SU-DHL-6 (cell line): ENCODE measurements around the gene ACTRT3.
A peak's percentile ranks its signal among the peaks of the same experiment; 100 is the strongest.

Source experiments
- H2AFZ ChIP-seq: fragments of 200-600 bp; sonication (generic); 2 replicates; pipeline ENCODE4 v1.6.1; 2014; ENCODE audit warnings: low read depth, mild to moderate bottlenecking, moderate library complexity, mixed read lengths, antibody characterized with exemption, low read length; ENCODE audit not compliant: severe bottlenecking
- H3F3A ChIP-seq: fragments of 200-600 bp; shearing (Covaris generic); 2 replicates; pipeline ENCODE4 v1.6.0; 2016; ENCODE audit warnings: antibody characterized with exemption, mild to moderate bottlenecking; ENCODE audit not compliant: insufficient read depth
- H3K27ac ChIP-seq: fragments of 200-600 bp; sonication (generic); 2 replicates; pipeline ENCODE4 v1.5.1; 2016; ENCODE audit warnings: low read depth, mild to moderate bottlenecking, low read length, moderate library complexity, mixed read lengths
- H3K27me3 ChIP-seq: fragments of 200-600 bp; sonication (generic), shearing (Covaris generic); 2 replicates; pipeline ENCODE4 v1.6.0; 2014; ENCODE audit warnings: mild to moderate bottlenecking, low read length
- H3K36me3 ChIP-seq: fragments of 200-600 bp; sonication (generic); 2 replicates; pipeline ENCODE4 v1.6.1; 2014; ENCODE audit warnings: mild to moderate bottlenecking, low read length, mixed read lengths
- H3K4me2 ChIP-seq: fragments of 300-600, 200-600 bp; shearing (Covaris generic), sonication (generic); 2 replicates; pipeline ENCODE4 v1.6.0; 2014; ENCODE audit warnings: low read length, low read depth, mild to moderate bottlenecking; ENCODE audit not compliant: poor library complexity, severe bottlenecking
- H3K4me3 ChIP-seq: fragments of 200-600 bp; sonication (generic); 2 replicates; pipeline ENCODE4 v1.5.1; 2014; ENCODE audit warnings: antibody characterized with exemption, low read length, mild to moderate bottlenecking, mixed read lengths; ENCODE audit not compliant: insufficient read depth, poor library complexity, severe bottlenecking
- H3K79me2 ChIP-seq: fragments of 200-600 bp; sonication (generic); 2 replicates; pipeline ENCODE4 v1.6.1; 2014; ENCODE audit warnings: mild to moderate bottlenecking, low read length, moderate library complexity; ENCODE audit not compliant: insufficient read depth
- H3K9ac ChIP-seq: fragments of 200-600 bp; sonication (generic); 2 replicates; pipeline ENCODE4 v1.7.0; 2014; ENCODE audit warnings: mild to moderate bottlenecking, low read length
- H3K9me2 ChIP-seq: fragments of 200-600 bp; sonication (generic); replicated peaks from 2 replicates; pipeline ENCODE4 v1.6.1; 2014; ENCODE audit warnings: low read length; ENCODE audit not compliant: insufficient read depth
- H3K9me3 ChIP-seq: fragments of 200-600 bp; sonication (generic); 2 replicates; pipeline ENCODE4 v1.6.1; 2014; ENCODE audit warnings: low read length, mixed read lengths; ENCODE audit not compliant: insufficient read depth
- H4K20me1 ChIP-seq: fragments of 200-600 bp; sonication (generic); 2 replicates; pipeline ENCODE4 v1.6.1; 2014; ENCODE audit warnings: low read depth, mild to moderate bottlenecking, antibody characterized with exemption, low read length, moderate library complexity, mixed read lengths
- CTCF ChIP-seq: fragments of 200-600 bp; sonication (generic); IDR thresholded peaks from one replicate; pipeline ENCODE4 v1.5.1; 2017; ENCODE audit warnings: antibody characterized with exemption, mild to moderate bottlenecking, low read length, moderate library complexity; ENCODE audit not compliant: insufficient read depth, poor library complexity, severe bottlenecking
- EZH2phosphoT487 ChIP-seq: fragments of 200-600 bp; sonication (generic), shearing (Covaris generic); conservative IDR thresholded peaks from 2 replicates; pipeline ENCODE4 v1.6.1; 2018; ENCODE audit warnings: mild to moderate bottlenecking, antibody characterized with exemption, low read length, moderate library complexity, mixed read lengths

Gene ACTRT3

DNA sequence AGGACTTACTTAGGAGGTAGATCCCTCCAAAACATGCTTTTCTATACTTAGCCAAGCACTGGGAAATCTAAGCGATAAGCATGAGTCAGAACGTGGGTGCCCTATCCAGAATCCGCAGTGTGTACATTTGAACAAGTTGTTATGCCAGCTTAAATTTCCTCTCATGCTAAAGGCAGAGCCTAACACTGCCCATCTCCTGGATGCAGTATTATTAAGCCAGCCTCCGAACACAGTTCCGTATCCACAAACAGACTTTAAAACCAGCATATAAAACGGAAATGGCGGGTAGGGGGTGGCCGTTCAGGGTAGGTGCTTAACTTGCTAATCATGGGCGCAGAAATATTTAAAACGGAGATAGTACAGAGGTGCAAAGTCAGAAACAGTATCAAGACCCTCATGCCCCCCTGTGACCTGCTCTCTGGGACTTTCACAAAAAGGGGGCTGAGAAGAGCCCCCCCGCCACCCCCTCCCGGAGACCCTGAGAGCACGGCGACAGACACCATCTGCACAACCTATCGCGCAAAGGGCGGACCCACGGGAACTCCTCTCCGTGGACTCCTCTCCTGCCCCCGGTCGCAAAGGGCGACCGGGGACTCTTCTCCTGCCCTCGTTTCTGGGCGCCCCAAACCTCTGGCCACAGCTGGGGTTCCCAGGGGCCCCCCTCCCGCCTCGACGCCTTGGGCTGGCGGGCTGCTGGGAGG, 42.4 kb upstream of the ACTRT3 start:
- Histone ChIP-seq H3K27ac (no peak overlapping the region), H3K9ac (peak overlapping the region; percentile 39), H3K4me2 (peak overlapping the region; percentile 62), H3F3A (peaks cover 9% of the 10 kb centered on the region; the same call in 1 of the 2 replicates), H3K79me2 (no peaks in the 10 kb centered on the region), H3K36me3 (no peaks in the 10 kb centered on the region), H2AFZ (peak overlapping the region; percentile 78), H3K4me3 (peak overlapping the region; percentile 36), H4K20me1 (no peaks in the 10 kb centered on the region), H3K27me3 (no peaks in the 10 kb centered on the region), H3K9me2 (no peaks in the 10 kb centered on the region), H3K9me3 (no peaks in the 10 kb centered on the region)
- TF ChIP-seq CTCF, result no peak
- no peak for TF ChIP-seq EZH2phosphoT487

DNA sequence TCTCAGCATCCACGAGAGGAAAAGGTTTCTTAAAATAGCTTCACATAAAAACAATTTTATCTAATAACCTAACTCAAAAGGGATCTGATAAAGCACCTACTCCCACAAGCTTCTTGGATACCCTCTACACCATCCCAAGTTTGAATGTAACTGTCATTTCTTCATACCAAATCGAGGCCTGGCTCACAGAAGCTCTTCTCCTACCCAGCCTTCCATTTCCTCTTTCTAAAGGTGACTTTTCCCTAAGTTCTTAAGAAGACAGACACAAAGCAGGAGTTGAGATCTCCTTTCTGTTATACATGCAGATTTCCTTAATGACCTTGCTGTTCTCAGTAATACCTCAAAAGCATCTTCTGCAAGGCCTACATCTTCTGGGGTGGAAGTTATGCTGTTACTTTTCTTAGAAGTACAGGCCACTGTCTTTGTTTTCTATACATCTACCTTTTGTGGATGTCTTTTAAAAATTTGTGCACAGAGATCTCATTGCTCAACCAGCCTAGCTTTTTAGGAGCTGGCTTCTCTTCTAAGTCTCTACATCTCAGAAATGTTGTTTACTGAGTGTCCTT, 40.0 kb upstream of the ACTRT3 start:
- Histone ChIP-seq H3K9me3 (no peaks in the 10 kb centered on the region), H3F3A (peaks cover 9% of the 10 kb centered on the region; the same call in 1 of the 2 replicates), H3K27ac (no peak overlapping the region), H3K4me3 (no peak overlapping the region), H3K79me2 (no peaks in the 10 kb centered on the region), H4K20me1 (no peaks in the 10 kb centered on the region), H3K36me3 (no peaks in the 10 kb centered on the region), H2AFZ (no peak overlapping the region), H3K27me3 (no peaks in the 10 kb centered on the region), H3K9me2 (no peaks in the 10 kb centered on the region), H3K9ac (no peak overlapping the region), H3K4me2 (no peak overlapping the region)
- TF ChIP-seq CTCF (no peak), EZH2phosphoT487 (no peak)

DNA sequence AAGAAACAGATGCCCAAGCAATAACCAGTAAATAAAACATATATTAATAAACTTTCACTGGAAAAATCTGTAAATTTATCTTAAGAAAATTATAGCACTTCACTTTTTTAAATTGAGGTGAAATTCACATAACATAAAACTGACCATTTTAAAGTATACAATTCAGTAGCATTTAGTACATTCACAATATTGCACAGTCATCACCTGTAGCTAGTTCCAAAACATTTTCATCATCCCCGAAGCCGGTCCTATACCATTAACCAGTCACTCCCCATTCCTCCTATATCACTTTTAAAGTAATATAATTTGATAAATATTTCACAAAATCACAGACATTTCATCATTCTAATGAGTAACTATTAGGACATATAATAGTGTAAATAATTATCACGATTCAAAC, 35.3 kb upstream of the ACTRT3 start:
- TF ChIP-seq EZH2phosphoT487, result no peak
- no peak for TF ChIP-seq CTCF
- no peak overlapping the region for H3K4me2 ChIP-seq
- H3K9me3 ChIP-seq, result no peaks in the 10 kb centered on the region
- H3K27me3 ChIP-seq, result no peaks in the 10 kb centered on the region
- H3K27ac ChIP-seq, result no peak overlapping the region
- H2AFZ ChIP-seq, result no peak overlapping the region
- H3K9me2 ChIP-seq, result no peaks in the 10 kb centered on the region
- no peak overlapping the region for H3K4me3 ChIP-seq
- peaks cover 4% of the 10 kb centered on the region; the same call in 1 of the 2 replicates for H3F3A ChIP-seq
- H4K20me1 ChIP-seq, result no peaks in the 10 kb centered on the region
- no peak overlapping the region for H3K9ac ChIP-seq
- H3K36me3 ChIP-seq, result no peaks in the 10 kb centered on the region
- H3K79me2 ChIP-seq, result no peaks in the 10 kb centered on the region
